PC-9 (cell line): Measurements from ENCODE around the gene CCDC8.

Experiments
- EZH2 ChIP-seq: fragments of 200-600 bp; sonication (generic); IDR thresholded peaks from 2 replicates; pipeline ENCODE4 v1.8.0; 2017; ENCODE audit warnings: antibody characterized with exemption, low read depth
- TF ChIP-seq, protein P1 (sequence below): fragments of 200-600 bp; sonication (generic); conservative IDR thresholded peaks from 2 replicates; pipeline ENCODE4 v1.6.1; 2017; ENCODE audit warnings: mixed run types, antibody characterized with exemption, mild to moderate bottlenecking, moderate library complexity

GRCh38 chr19:46420056-46420455 lies 6.7 kb upstream of the CCDC8 start:
- TF ChIP-seq, protein P1, sequence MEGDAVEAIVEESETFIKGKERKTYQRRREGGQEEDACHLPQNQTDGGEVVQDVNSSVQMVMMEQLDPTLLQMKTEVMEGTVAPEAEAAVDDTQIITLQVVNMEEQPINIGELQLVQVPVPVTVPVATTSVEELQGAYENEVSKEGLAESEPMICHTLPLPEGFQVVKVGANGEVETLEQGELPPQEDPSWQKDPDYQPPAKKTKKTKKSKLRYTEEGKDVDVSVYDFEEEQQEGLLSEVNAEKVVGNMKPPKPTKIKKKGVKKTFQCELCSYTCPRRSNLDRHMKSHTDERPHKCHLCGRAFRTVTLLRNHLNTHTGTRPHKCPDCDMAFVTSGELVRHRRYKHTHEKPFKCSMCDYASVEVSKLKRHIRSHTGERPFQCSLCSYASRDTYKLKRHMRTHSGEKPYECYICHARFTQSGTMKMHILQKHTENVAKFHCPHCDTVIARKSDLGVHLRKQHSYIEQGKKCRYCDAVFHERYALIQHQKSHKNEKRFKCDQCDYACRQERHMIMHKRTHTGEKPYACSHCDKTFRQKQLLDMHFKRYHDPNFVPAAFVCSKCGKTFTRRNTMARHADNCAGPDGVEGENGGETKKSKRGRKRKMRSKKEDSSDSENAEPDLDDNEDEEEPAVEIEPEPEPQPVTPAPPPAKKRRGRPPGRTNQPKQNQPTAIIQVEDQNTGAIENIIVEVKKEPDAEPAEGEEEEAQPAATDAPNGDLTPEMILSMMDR: no peak
- TF ChIP-seq EZH2: no peak
